ENCODE measurements around the gene CMIP.

The CMIP gene

DNA sequence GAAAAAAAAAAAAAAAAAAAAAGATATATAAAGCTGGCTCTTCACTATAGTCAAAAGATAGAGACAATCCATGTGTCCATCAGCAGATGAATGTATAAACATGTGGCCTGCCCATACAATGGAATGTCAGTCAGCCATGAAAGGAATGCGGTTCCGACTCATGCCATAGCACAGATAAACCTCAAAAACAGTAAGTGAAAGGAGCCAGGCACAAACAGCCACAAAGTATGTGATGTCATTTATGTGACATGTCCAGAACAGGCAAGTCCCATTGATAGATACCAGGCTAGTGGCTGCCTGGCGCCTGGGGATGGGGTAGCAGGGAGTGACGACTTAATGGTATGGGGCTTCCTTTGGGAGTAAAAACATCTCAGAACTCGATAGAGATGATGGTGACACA is 155.7 kb downstream of the CMIP start:
- TF ChIP-seq, protein P1, sequence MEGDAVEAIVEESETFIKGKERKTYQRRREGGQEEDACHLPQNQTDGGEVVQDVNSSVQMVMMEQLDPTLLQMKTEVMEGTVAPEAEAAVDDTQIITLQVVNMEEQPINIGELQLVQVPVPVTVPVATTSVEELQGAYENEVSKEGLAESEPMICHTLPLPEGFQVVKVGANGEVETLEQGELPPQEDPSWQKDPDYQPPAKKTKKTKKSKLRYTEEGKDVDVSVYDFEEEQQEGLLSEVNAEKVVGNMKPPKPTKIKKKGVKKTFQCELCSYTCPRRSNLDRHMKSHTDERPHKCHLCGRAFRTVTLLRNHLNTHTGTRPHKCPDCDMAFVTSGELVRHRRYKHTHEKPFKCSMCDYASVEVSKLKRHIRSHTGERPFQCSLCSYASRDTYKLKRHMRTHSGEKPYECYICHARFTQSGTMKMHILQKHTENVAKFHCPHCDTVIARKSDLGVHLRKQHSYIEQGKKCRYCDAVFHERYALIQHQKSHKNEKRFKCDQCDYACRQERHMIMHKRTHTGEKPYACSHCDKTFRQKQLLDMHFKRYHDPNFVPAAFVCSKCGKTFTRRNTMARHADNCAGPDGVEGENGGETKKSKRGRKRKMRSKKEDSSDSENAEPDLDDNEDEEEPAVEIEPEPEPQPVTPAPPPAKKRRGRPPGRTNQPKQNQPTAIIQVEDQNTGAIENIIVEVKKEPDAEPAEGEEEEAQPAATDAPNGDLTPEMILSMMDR (IDR thresholded peaks at IDR 0.05; ENCODE audit: low read length, missing control alignments) = no peak
- peak; percentile 73 for DNase-seq (ENCODE audit: low read depth)
- H3K4me3 ChIP-seq (replicated peaks; ENCODE audit: low read depth, low read length) = no peak overlapping the region

DNA sequence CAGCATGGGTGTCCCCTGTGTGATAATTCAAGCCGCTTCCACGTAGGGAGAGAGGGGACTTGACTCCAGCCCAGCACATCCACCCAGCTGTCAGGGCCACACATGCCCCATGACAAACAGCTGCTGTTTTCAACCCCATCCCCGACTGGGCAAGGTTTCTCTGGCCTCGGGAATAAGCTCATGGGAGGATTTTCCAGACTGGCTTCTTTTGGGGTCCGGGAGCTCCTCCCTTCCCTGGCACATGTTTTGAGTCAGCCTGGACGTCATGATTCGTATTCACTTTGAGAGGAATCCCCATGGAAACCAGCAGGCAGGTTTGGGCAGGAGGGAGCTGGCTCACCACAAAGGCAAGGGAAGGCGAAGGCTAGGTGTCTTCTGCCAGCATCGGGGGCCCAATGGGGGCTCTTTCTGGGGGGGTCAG is 156.4 kb downstream of the CMIP start:
- TF ChIP-seq, protein P1 (IDR thresholded peaks at IDR 0.05; ENCODE audit: low read length, missing control alignments) = no peak
- DNase-seq (ENCODE audit: low read depth) = peak; percentile 64
- no peak overlapping the region for H3K4me3 ChIP-seq (replicated peaks; ENCODE audit: low read depth, low read length)

DNA sequence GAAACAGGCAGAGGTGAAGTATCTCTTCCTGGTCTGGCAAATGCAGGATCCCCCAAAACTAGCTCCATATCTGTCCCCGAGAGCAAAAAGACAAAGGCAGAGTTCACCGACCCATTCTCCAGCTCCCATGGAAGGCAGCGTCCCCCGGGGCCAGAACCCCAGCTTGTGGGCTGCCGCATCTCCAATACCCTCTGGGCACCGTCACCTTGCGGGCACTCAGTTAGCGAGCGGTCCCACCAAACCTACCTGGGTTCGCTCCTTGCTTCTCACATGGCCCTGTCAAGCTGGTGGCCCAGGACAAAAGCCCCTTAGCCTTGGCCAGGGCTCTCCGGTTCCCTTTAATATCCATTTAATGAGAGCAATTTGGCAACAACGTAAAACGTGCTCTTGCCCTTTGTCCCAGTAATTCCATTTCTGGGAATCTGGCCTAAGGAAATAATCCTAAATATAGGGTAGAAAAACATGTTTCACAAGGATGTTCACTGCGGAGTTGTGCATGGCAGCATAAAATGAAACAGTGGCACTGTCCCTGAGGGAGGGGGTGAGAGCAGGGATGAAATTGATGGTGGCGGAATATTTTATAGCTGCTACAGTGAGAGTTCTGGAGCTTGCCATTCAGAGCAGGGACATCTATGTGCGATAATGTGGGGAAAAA is 157.1 kb downstream of the CMIP start:
- TF ChIP-seq, protein P1 (IDR thresholded peaks at IDR 0.05; ENCODE audit: low read length, missing control alignments) = no peak
- no peak overlapping the region for H3K4me3 ChIP-seq (replicated peaks; ENCODE audit: low read depth, low read length)
- peak; percentile 25 for DNase-seq (ENCODE audit: low read depth)

DNA sequence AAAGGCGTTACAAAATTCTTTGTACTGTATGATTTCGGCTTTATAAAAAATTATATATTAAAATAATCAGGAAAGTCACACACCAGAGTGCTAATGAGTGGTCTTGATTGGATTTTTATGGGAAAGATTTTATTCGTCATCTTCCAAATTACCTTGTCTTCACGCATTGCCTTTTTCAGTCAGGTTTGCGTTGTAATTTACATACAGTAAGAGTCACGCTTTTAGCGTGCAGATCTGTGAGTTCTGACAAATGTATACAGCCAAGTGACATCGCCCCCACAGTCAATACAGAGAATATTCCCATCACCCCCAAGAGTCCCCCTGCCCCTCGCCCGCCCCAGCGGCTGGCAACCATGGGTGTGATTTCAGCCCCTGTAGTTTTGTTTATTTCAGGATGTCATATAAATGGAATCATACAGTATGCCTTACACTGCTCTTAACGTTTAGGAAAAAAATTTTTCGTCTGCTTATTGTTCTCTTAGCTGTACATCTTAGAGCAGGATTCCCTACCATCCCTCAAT is 157.7 kb downstream of the CMIP start:
- no peak for DNase-seq (ENCODE audit: low read depth)
- no peak overlapping the region for H3K4me3 ChIP-seq (replicated peaks; ENCODE audit: low read depth, low read length)
- TF ChIP-seq, protein P1 (IDR thresholded peaks at IDR 0.05; ENCODE audit: low read length, missing control alignments) = no peak

DNA sequence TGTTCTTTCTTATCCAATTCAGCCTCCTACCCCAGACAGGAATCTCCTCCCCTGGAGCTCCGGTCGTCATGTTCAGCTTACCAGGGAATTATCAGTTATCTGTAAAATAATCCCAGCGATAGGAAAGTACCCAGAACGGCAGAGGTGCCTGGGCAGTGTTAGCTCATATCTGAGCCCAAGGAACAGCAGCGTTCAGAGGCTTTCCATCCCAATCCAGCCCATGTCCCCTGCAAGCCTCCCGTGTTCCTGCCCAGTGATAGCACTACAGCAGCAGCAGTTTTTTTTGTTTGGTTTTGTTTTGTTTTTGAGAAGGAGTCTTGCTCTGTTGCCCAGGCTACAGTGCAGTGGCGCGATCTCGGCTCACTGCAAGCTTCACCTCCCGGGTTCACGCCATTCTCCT is 158.2 kb downstream of the CMIP start:
- no peak for DNase-seq (ENCODE audit: low read depth)
- TF ChIP-seq, protein P1 (IDR thresholded peaks at IDR 0.05; ENCODE audit: low read length, missing control alignments) = no peak
- no peak overlapping the region for H3K4me3 ChIP-seq (replicated peaks; ENCODE audit: low read depth, low read length)

DNA sequence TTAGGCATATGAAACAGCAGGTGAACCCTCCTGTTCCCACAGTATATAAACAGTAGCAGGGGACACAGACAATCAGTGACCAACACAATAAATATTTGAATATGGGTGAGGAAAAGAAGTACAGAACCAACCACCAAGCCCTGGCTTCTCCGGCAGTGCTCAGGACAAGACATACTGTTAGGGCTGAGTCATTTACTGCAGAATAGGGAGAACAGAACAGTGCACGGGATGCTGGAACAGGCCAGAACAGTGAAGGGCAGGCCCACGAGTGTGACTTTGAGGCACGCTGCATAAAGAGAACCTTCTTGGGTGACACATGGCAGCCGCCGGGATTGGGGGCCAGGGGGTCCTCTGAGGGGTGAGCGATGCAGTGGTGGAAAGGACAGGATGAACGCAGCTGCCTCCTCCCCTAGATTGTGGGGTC is 160.4 kb downstream of the CMIP start:
- TF ChIP-seq, protein P1 (IDR thresholded peaks at IDR 0.05; ENCODE audit: low read length, missing control alignments) = no peak
- H3K4me3 ChIP-seq (replicated peaks; ENCODE audit: low read depth, low read length) = no peak overlapping the region
- DNase-seq (ENCODE audit: low read depth) = peak; percentile 62

DNA sequence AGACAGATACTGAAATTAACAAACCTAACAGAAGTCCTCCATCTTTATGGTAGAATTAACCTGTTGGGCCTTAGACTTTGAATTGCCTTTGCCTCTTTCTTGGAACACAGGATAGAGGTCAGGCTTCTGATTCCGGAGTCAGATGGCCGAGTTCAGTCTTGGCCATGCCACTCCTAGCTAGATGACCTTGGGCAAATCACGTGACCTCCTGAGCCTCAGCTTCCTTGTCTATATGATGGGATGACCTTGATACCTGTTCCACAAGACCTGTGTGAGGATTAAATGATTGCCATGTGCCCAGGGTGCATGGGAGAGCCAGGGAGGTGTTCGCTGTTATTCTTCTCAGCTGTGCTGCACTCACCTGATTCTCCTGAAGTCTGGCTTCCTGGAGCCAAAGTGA is 161.4 kb downstream of the CMIP start:
- TF ChIP-seq, protein P1 (IDR thresholded peaks at IDR 0.05; ENCODE audit: low read length, missing control alignments) = no peak
- no peak for DNase-seq (ENCODE audit: low read depth)

More for the DNA sequence above, 161.4 kb downstream of the CMIP start:
- H3K4me3 ChIP-seq (replicated peaks; ENCODE audit: low read depth, low read length) = no peak overlapping the region
